IPS-15b (cell line): ENCODE data around the gene ACHE.
A peak's percentile ranks its signal among the peaks of the same experiment; 100 is the strongest.

ENCODE experiments used
- H3K27me3 ChIP-seq: one replicate; pipeline ENCODE4 v1.6.1; 2013; ENCODE audit warnings: low read length; ENCODE audit not compliant: control insufficient read depth, insufficient read depth
- H3K36me3 ChIP-seq: one replicate; pipeline ENCODE4 v1.6.1; 2013; ENCODE audit warnings: low read length; ENCODE audit not compliant: control insufficient read depth, insufficient read depth
- H3K4me1 ChIP-seq: one replicate; pipeline ENCODE4 v1.6.1; 2013; ENCODE audit warnings: mild to moderate bottlenecking, low read length; ENCODE audit not compliant: control insufficient read depth, insufficient read depth
- H3K4me3 ChIP-seq: one replicate; pipeline ENCODE4 v1.5.1; 2013; ENCODE audit warnings: low read depth, low read length
- H3K9ac ChIP-seq: one replicate; pipeline ENCODE4 v1.6.1; 2013; ENCODE audit warnings: low read depth, mild to moderate bottlenecking, low read length
- H3K9me3 ChIP-seq: one replicate; pipeline ENCODE4 v1.6.1; 2013; ENCODE audit warnings: mild to moderate bottlenecking, low read length; ENCODE audit not compliant: control insufficient read depth, insufficient read depth

Gene ACHE

GRCh38 chr7:100852048-100852872, 43.4 kb downstream of the ACHE start, which contains the start of gene SLC12A9:
Gene SLC12A9 (plus strand): TSS chr7:100852713. CDS start chr7:100854198, 1,485 bp downstream.
- peak within 1 kb of the TSS; percentile 65 for H3K9ac ChIP-seq
- no peaks in the 10 kb centered on the region for H3K9me3 ChIP-seq
- H3K27me3 ChIP-seq = no peaks in the 10 kb centered on the region
- H3K4me1 ChIP-seq = peaks cover 3% of the 10 kb centered on the region
- H3K4me3 ChIP-seq = peak within 1 kb of the TSS; percentile 93
- no peaks in the 10 kb centered on the region for H3K36me3 ChIP-seq

GRCh38 chr7:100847360-100847759, 48.3 kb downstream of the ACHE start:
- Histone ChIP-seq H3K9ac (no peak overlapping the region), H3K4me1 (no peaks in the 10 kb centered on the region), H3K4me3 (no peak overlapping the region), H3K36me3 (no peaks in the 10 kb centered on the region), H3K27me3 (no peaks in the 10 kb centered on the region), H3K9me3 (no peaks in the 10 kb centered on the region)

- no peak overlapping the region for H3K9ac ChIP-seq
- no peaks in the 10 kb centered on the region for H3K27me3 ChIP-seq
- no peaks in the 10 kb centered on the region for H3K36me3 ChIP-seq
- H3K4me3 ChIP-seq = no peak overlapping the region
- H3K4me1 ChIP-seq = peaks cover 6% of the 10 kb centered on the region
- no peaks in the 10 kb centered on the region for H3K9me3 ChIP-seq
These were observed 55.1 kb downstream of the ACHE start for GRCh38 chr7:100840470-100841100.
